Hematopoietic multipotent progenitor cell (in vitro differentiated cells): ENCODE results near the gene POLG. TPM values are rescaled to one million over a fixed set of nuclear protein-coding genes. Genes with fewer than 3 reads are reported as not detected.

Experiments used
- DNase-seq, 3 donors: peaks; one replicate each; pipeline ENCODE4 v3.0.0-alpha.2; 2011 to 2015; ENCODE audit warnings: low read depth in 2 of 3, low spot score in 2 of 3
- total RNA-seq: library from RNA; depleted of rRNA; stranded (reverse); fragments of >200 nt; gene quantifications from one replicate; pipeline ENCODE4 v1.2.3, GENCODE V29; 2012

The POLG gene
- total RNA-seq, 1 donor: 153 TPM

- DNase-seq: no peak
Measured at GRCh38 chr15:89370120-89370977, 35.7 kb upstream of the POLG start.

- DNase-seq: no peak
Measured at GRCh38 chr15:89369341-89369947, 34.8 kb upstream of the POLG start.

DNA sequence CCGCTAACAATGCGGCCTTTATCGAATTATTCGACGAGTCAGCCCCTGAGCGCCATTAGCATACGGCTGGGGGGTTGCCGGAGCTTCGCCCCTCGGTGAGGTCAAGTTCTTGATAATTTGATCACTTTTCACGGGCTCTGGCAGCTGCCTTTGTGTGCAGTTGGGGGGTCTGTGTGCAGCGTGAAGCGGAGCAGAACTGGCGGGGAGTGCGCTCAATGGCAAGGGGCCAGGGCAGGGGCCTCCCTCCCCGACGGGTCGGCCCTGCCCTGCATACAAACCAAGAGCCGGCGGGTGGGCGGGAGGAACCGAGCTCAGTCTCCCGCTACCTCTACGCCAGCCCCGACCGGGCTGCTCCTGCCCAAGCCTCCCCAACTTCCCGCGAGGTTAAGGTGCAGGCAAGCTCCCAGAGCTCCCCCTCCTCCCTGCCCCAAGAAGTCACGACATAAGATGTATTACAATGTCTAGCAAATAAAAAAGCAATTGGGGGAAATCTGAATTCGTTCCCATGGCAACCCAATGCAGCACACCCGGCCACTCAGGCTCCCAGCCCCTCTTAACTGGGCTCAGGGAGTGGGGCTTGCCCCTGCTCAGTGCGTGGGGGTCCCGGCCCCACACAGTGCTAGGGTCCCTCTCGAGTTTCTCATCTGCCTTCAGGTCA lies 34.1 kb upstream of the POLG start:
- no peak for DNase-seq

GRCh38 chr15:89367485-89368451 lies 33.1 kb upstream of the POLG start:
- DNase-seq: no peak

- DNase-seq: no peak
Measured at GRCh38 chr15:89366656-89367393, 32.2 kb upstream of the POLG start.

- no peak for DNase-seq
Measured at GRCh38 chr15:89365462-89366065, 30.9 kb upstream of the POLG start.

DNA sequence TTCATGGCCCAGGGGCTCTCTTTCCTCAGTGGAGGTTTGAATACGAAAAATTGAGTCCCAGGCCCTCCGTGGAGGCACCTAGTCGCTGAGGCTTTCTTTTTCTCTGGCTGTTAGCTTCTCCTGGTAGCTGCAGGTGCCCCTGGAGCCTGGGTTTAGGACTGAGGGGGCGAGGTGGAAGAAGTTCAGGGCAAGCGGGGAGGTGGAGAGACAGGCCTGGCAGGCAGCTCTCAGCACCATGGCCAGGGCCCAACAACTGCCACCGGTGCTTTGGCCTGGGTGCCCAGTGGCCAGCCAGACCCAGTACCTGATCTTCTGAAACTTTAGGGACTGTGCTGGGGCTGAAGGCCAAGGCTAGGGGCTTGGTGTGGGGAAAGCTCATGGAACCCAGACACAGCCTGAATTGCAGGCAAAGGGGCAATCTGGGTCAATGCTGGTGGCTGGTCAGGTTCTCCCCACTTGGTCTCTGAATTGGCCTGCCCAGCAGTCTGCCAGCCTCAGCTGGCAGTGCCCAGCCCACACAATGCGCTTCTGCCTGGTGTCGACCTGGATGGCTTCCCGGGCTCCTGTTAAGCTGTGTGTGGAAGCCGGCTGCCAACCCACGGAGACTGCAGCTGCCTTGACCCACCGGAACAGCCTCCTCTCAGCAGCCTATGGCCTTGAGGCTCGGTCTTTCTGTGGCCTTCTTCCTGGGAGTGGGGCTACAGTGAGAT lies 30.3 kb upstream of the POLG start:
- DNase-seq: no peak

DNA sequence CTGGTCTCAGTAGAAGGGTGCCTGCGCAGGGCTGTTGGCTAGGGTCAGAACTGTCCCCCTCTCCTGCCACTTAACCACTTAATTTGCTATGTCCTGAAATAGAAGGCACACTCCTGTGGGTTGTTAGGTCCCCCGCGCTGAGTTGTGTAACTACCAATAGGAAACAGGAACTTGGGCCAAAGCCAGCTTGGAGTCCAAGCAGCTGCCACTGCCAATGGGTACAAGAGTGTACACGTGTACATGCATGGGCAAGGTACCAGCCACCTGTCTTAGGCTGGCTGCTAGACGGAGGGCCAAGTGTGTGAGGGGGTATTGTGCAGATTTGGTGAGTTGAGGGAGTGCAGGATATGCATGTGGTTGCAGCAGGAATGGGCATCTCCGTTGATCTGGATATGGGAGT lies 29.7 kb upstream of the POLG start:
- DNase-seq: peak in 1 of 3 donors; percentile 67

- DNase-seq: no peak
Measured at GRCh38 chr15:89363770-89364169, 29.1 kb upstream of the POLG start.

DNA sequence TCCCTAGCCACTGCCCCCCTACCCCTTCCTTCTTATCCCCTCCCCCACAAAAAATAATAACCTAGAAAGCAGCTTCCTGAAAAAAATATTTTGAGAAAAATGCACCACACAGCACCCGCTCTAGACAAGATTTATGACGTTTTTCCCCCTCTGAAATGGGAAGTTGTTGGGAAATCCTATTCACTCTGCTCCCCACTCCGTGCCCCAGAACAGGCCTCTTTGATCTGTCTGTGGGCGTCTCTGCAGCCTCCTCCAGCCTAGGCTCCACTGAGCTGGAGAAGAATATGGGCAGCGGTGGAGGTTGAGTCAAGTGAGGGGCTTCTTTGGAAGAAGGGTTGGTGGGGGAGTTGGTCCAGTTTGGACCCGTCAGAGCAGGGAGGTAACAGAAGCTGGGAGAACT lies 28.5 kb upstream of the POLG start:
- DNase-seq: no peak

GRCh38 chr15:89362203-89363101 lies 27.8 kb upstream of the POLG start:
- DNase-seq: no peak

DNA sequence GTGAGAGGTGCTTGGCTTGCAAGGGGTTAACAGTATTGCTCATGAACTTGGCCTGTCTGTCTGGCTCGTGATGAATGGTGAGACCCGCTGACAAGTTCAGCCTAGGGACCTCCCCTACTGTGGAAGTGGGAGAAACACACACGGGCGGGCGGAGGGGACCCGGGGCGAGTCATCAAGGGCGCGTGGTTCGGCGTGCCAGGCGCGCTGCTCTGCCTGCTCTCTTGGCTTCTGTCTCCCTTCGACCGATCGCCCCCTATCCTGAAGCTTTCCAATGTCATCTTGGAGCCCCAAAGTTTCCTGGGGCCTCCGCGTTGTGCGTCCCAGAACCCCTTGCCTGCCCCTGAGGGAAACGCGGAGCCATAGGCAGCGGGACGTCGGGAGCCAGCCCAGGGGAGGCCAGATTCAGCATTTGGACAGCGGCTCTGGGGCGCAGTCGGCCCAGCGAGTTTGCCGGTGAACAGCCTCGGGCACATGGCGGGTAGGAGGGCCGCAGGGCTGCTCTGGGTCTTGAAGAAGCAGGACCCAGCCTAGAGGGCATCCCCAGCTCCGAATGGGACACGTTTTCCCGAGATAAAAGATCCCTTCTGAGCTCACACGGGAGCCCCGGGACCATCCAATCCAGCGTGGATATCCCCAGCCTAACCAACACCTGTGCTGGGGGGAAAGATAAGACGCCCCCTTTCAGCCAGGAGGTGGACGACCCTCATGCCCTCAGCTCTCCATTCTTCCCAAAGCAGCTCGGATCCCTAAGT lies 27.0 kb upstream of the POLG start:
- DNase-seq: peak in 2 of 3 donors; percentile 68 to 75

GRCh38 chr15:89360294-89360971 lies 25.8 kb upstream of the POLG start:
- DNase-seq: no peak

- no peak for DNase-seq
Measured at GRCh38 chr15:89359471-89360293, 25.1 kb upstream of the POLG start.

DNA sequence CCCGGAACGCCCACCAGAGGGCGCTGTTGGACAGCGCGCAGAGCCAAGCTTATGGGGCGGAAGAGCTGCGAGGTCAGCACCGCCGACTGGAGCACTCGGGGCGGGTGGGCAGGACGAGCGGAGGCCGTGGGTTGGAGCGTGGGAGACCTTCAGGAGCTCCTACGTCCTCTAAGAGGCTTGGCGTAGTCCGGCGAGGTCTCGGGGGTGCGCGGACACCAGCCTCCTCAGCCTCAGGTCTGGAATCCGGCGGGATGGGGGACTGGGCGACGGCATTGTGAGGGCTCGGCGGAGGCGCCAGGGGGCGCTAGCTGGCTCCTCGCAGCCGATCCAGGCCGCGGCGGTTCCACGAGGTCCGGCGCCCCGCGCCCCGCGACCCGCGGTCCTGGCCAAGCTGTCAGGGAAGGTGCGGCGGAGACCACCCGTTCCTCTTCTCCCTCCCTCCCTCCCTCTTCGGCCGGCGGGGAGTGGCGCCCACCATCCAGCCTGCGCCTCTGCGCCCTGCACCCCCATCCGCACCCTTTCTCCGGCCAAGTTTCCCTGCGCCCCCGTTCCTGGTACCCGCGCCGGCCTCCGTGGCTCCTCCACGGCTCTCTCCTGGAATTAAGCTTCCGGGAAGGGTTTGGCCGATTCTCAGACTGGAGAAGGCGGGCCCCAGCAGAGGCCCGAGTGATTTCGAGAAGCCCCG lies 24.3 kb upstream of the POLG start:
- peak; percentile 78 to 91 (median 84) for DNase-seq
